GM23338 (cell line): Measurements from ENCODE around the gene TUG1. TPM values are rescaled to one million over a fixed set of nuclear protein-coding genes. Genes with fewer than 3 reads are reported as not detected.

Experiments used
- ATAC-seq: fragments of 200-7000 bp; cut with Tn5 transposase; 3 replicates; pipeline ENCODE4 v1.9.1; 2020
- DNase-seq: peaks from one replicate; pipeline ENCODE4 v3.0.0-alpha.2; 2015; ENCODE audit warnings: low spot score
- H2AFZ ChIP-seq: fragments of 200-600 bp; sonication (generic); 2 replicates; pipeline ENCODE4 v1.8.0; 2016; ENCODE audit warnings: antibody characterized with exemption, mild to moderate bottlenecking, moderate library complexity
- H3F3A ChIP-seq: fragments of 200-600 bp; sonication (generic); replicated peaks from 2 replicates; pipeline ENCODE4 v1.8.0; 2017; ENCODE audit warnings: antibody characterized with exemption, mixed run types, low read depth
- H3K27ac ChIP-seq: fragments of 200-600 bp; sonication (generic); 2 replicates; pipeline ENCODE4 v1.6.1; 2016; ENCODE audit warnings: low read depth
- H3K27me3 ChIP-seq: fragments of 200-600 bp; sonication (generic); 2 replicates; pipeline ENCODE4 v1.8.0; 2016; ENCODE audit warnings: mild to moderate bottlenecking, mixed run types, moderate library complexity; ENCODE audit not compliant: insufficient read depth
- H3K36me3 ChIP-seq: fragments of 200-600 bp; sonication (generic); 2 replicates; pipeline ENCODE4 v1.8.0; 2016; ENCODE audit warnings: mild to moderate bottlenecking; ENCODE audit not compliant: insufficient read depth
- H3K4me1 ChIP-seq: fragments of 200-600 bp; sonication (generic); 2 replicates; pipeline ENCODE4 v1.8.0; 2016; ENCODE audit warnings: mild to moderate bottlenecking, moderate library complexity; ENCODE audit not compliant: insufficient read depth
- H3K4me2 ChIP-seq: fragments of 200-600 bp; sonication (generic); 2 replicates; pipeline ENCODE4 v1.7.1; 2017; ENCODE audit warnings: mixed run types
- H3K4me3 ChIP-seq: fragments of 200-600 bp; sonication (generic); 2 replicates; pipeline ENCODE4 v1.6.1; 2016; ENCODE audit warnings: mixed run types
- H3K79me2 ChIP-seq: fragments of 200-600 bp; sonication (generic); replicated peaks from 2 replicates; pipeline ENCODE4 v1.8.0; 2017; ENCODE audit warnings: mild to moderate bottlenecking; ENCODE audit not compliant: insufficient read depth
- H3K9me2 ChIP-seq: fragments of 200-600 bp; sonication (generic); 2 replicates; pipeline ENCODE4 v1.8.0; 2017; ENCODE audit not compliant: insufficient read depth
- H4K20me1 ChIP-seq: fragments of 200-600 bp; sonication (generic); replicated peaks from 2 replicates; pipeline ENCODE4 v1.8.0; 2017; ENCODE audit warnings: mild to moderate bottlenecking; ENCODE audit not compliant: insufficient read depth
- H3K27ac Mint-ChIP-seq: 2 replicates; pipeline ENCODE4 v1.8.0; 2020; ENCODE audit warnings: inconsistent platforms, mild to moderate bottlenecking, moderate library complexity, mixed read lengths
- H3K27me3 Mint-ChIP-seq: 3 replicates; pipeline ENCODE4 v1.8.0; 2022; ENCODE audit warnings: low read depth, mild to moderate bottlenecking, moderate library complexity, mixed read lengths, inconsistent platforms; ENCODE audit not compliant: insufficient read depth, poor library complexity
- H3K36me3 Mint-ChIP-seq: 3 replicates; pipeline ENCODE4 v1.8.0; 2021; ENCODE audit warnings: low read depth, mild to moderate bottlenecking, inconsistent platforms, moderate library complexity, mixed read lengths
- H3K4me1 Mint-ChIP-seq: 3 replicates; pipeline ENCODE4 v1.8.0; 2020; ENCODE audit warnings: mild to moderate bottlenecking, inconsistent platforms, mixed read lengths
- H3K4me3 Mint-ChIP-seq: 3 replicates; pipeline ENCODE4 v1.8.0; 2021; ENCODE audit warnings: moderate library complexity, mild to moderate bottlenecking, inconsistent platforms, mixed read lengths
- H3K9me3 Mint-ChIP-seq: 3 replicates; pipeline ENCODE4 v1.8.0; 2020; ENCODE audit warnings: moderate library complexity, mild to moderate bottlenecking, inconsistent platforms, mixed read lengths
- CREB1 ChIP-seq: fragments of 250-450 bp; sonication (Bioruptor Pico); IDR thresholded peaks from 2 replicates; pipeline ENCODE4 v1.5.0; 2020; ENCODE audit warnings: low read depth, mild to moderate bottlenecking, moderate library complexity
- EZH2 ChIP-seq: fragments of 200-600 bp; sonication (generic); IDR thresholded peaks from one replicate; pipeline ENCODE4 v1.8.0; 2017; ENCODE audit warnings: antibody characterized with exemption, mild to moderate bottlenecking, low read depth; ENCODE audit not compliant: unreplicated experiment
- JUNB ChIP-seq: IDR thresholded peaks from one replicate; pipeline ENCODE4 v1.6.1; 2016; ENCODE audit warnings: antibody characterized with exemption; ENCODE audit not compliant: unreplicated experiment
- NANOG ChIP-seq: IDR thresholded peaks from 2 replicates; pipeline ENCODE4 v1.6.1; 2016; ENCODE audit warnings: antibody characterized with exemption, borderline replicate concordance
- STAT1 ChIP-seq: IDR thresholded peaks from one replicate; pipeline ENCODE4 v1.6.1; 2016; ENCODE audit warnings: antibody characterized with exemption; ENCODE audit not compliant: unreplicated experiment
- ZNF114 ChIP-seq: fragments of 250-450 bp; sonication (Bioruptor Pico); IDR thresholded peaks from 2 replicates; pipeline ENCODE4 v1.5.0; 2020; ENCODE audit warnings: mild to moderate bottlenecking, moderate library complexity
- ZNF331 ChIP-seq: fragments of 250-450 bp; sonication (Bioruptor Pico); IDR thresholded peaks from 2 replicates; pipeline ENCODE4 v1.5.0; 2020; ENCODE audit warnings: low read depth, mild to moderate bottlenecking, moderate library complexity
- polyA plus RNA-seq: library from polyadenylated mRNA; unstranded; fragments of >200 nt; fragmentation: Nextera tagmentation; extraction: Ambion mirVana; gene quantifications from 2 replicates; pipeline ENCODE4 v1.2.1, GENCODE V29; 2016
- total RNA-seq: library from RNA; depleted of rRNA; stranded (reverse); fragments of >200 nt; shearing (Covaris generic); gene quantifications from 2 replicates; pipeline ENCODE4 v1.2.3, GENCODE V29; 2014
- TF ChIP-seq, protein P1 (sequence below), 2 experiments: fragments of 200-600 bp in 1 of 2; sonication (generic) in 1 of 2; conservative IDR thresholded peaks; 2 replicates each; pipeline versions ENCODE4 v1.5.1 to v1.6.1; 2016 to 2017; ENCODE audit warnings: antibody characterized with exemption in 2 of 2, low read depth in 2 of 2, mild to moderate bottlenecking in 2 of 2, moderate library complexity in 1 of 2
- TF ChIP-seq, protein P2 (sequence below): fragments of 250-450 bp; sonication (Bioruptor Pico); IDR thresholded peaks from 2 replicates; pipeline ENCODE4 v1.5.0; 2020; ENCODE audit warnings: mild to moderate bottlenecking, moderate library complexity

TUG1 gene
- total and polyA plus RNA-seq, 2 experiments from 2014 or later, result 58.3 to 125 TPM

DNA sequence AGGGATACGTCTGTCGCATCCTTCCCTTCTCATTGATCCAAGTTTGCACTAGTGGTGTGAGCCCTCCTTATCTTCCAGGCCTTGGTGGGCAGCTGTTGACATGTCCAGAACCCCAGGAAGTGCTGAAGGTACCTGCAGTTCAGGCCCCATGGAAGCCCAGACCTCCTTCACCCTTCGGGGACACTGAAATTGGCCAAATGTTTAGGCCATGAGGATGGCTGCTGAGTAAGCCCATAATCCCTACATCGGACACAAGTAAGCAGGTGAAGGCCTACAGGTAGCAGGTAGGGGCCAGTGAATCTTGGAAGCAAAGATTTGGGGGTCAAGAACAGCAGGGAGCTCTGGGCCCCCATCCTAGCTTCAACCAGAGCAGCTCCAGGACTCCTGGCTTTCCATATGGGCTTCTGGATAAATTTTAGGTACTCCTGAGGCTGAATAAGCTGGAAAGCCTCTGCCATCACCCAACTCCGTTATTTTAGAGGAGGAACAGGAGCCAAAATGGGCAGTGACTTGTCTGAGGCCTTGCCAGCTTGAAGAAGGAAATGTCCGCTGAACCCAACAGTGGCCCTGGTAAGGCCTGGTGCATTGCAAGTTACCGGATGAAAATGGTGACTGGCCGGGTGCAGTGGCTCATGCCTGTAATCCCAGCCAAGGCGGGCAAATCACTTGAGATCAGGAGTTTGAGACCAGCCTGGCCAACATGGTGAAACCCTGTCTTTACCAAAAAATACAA, 45.7 kb upstream of the TUG1 start (continued):
- TF ChIP-seq, protein P1, sequence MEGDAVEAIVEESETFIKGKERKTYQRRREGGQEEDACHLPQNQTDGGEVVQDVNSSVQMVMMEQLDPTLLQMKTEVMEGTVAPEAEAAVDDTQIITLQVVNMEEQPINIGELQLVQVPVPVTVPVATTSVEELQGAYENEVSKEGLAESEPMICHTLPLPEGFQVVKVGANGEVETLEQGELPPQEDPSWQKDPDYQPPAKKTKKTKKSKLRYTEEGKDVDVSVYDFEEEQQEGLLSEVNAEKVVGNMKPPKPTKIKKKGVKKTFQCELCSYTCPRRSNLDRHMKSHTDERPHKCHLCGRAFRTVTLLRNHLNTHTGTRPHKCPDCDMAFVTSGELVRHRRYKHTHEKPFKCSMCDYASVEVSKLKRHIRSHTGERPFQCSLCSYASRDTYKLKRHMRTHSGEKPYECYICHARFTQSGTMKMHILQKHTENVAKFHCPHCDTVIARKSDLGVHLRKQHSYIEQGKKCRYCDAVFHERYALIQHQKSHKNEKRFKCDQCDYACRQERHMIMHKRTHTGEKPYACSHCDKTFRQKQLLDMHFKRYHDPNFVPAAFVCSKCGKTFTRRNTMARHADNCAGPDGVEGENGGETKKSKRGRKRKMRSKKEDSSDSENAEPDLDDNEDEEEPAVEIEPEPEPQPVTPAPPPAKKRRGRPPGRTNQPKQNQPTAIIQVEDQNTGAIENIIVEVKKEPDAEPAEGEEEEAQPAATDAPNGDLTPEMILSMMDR (conservative IDR thresholded peaks at IDR 0.05; ENCODE audit: low read depth in 2 of 2), result no peak
- TF ChIP-seq, protein P2, sequence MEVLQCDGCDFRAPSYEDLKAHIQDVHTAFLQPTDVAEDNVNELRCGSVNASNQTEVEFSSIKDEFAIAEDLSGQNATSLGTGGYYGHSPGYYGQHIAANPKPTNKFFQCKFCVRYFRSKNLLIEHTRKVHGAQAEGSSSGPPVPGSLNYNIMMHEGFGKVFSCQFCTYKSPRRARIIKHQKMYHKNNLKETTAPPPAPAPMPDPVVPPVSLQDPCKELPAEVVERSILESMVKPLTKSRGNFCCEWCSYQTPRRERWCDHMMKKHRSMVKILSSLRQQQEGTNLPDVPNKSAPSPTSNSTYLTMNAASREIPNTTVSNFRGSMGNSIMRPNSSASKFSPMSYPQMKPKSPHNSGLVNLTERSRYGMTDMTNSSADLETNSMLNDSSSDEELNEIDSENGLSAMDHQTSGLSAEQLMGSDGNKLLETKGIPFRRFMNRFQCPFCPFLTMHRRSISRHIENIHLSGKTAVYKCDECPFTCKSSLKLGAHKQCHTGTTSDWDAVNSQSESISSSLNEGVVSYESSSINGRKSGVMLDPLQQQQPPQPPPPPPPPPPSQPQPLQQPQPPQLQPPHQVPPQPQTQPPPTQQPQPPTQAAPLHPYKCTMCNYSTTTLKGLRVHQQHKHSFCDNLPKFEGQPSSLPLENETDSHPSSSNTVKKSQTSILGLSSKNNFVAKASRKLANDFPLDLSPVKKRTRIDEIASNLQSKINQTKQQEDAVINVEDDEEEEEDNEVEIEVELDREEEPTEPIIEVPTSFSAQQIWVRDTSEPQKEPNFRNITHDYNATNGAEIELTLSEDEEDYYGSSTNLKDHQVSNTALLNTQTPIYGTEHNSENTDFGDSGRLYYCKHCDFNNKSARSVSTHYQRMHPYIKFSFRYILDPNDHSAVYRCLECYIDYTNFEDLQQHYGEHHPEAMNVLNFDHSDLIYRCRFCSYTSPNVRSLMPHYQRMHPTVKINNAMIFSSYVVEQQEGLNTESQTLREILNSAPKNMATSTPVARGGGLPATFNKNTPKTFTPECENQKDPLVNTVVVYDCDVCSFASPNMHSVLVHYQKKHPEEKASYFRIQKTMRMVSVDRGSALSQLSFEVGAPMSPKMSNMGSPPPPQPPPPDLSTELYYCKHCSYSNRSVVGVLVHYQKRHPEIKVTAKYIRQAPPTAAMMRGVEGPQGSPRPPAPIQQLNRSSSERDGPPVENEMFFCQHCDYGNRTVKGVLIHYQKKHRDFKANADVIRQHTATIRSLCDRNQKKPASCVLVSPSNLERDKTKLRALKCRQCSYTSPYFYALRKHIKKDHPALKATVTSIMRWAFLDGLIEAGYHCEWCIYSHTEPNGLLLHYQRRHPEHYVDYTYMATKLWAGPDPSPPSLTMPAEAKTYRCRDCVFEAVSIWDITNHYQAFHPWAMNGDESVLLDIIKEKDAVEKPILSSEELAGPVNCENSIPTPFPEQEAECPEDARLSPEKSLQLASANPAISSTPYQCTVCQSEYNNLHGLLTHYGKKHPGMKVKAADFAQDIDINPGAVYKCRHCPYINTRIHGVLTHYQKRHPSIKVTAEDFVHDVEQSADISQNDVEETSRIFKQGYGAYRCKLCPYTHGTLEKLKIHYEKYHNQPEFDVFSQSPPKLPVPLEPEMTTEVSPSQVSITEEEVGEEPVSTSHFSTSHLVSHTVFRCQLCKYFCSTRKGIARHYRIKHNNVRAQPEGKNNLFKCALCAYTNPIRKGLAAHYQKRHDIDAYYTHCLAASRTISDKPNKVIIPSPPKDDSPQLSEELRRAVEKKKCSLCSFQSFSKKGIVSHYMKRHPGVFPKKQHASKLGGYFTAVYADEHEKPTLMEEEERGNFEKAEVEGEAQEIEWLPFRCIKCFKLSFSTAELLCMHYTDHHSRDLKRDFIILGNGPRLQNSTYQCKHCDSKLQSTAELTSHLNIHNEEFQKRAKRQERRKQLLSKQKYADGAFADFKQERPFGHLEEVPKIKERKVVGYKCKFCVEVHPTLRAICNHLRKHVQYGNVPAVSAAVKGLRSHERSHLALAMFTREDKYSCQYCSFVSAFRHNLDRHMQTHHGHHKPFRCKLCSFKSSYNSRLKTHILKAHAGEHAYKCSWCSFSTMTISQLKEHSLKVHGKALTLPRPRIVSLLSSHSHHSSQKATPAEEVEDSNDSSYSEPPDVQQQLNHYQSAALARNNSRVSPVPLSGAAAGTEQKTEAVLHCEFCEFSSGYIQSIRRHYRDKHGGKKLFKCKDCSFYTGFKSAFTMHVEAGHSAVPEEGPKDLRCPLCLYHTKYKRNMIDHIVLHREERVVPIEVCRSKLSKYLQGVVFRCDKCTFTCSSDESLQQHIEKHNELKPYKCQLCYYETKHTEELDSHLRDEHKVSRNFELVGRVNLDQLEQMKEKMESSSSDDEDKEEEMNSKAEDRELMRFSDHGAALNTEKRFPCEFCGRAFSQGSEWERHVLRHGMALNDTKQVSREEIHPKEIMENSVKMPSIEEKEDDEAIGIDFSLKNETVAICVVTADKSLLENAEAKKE (CRISPR knock-in tag), result no peak
- TF ChIP-seq ZNF331 (CRISPR knock-in tag), result no peak
- TF ChIP-seq STAT1, result no peak

DNA sequence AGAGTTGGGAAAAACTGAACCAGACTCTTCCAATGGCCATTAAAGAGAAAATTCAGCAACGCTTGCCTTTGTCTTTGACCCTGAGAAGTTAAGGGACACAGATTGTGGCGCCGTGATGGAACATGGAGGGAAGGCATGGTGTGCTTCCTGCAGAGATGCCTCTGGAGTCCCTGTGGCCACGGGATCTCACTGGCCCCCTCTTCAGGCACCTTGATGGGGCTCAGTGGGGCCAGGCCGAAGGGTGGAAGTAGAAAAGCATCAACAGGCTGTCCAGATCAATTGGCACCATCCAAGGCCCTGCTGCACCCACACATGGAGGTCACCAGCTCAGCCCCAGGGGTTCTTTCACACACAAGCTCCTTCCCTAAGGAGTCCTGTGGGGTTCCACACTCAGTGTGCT, 43.4 kb upstream of the TUG1 start:
- Histone ChIP-seq H3K4me1 (no peaks in the 10 kb centered on the region), H3K79me2 (no peaks in the 10 kb centered on the region), H3K27ac (no peak overlapping the region), H3K4me3 (no peak overlapping the region), H3K4me2 (no peak overlapping the region), H4K20me1 (peaks cover 5% of the 10 kb centered on the region), H3K27me3 (no peaks in the 10 kb centered on the region), H3K9me2 (no peaks in the 10 kb centered on the region), H3F3A (peaks cover 5% of the 10 kb centered on the region; the same call in 1 of the 2 replicates), H2AFZ (no peak overlapping the region), H3K36me3 (peaks cover 38% of the 10 kb centered on the region)
- ATAC-seq (no peak), DNase-seq (no peak)
- H3K4me3 Mint-ChIP-seq, result no peak overlapping the region
- peaks cover 8% of the 10 kb centered on the region; the same call in 2 of the 3 replicates for H3K4me1 Mint-ChIP-seq
- peaks cover 74% of the 10 kb centered on the region for H3K36me3 Mint-ChIP-seq
- H3K27ac Mint-ChIP-seq, result no peak overlapping the region
- peaks cover 12% of the 10 kb centered on the region for H3K27me3 Mint-ChIP-seq
- H3K9me3 Mint-ChIP-seq, result no peaks in the 10 kb centered on the region
- TF ChIP-seq CREB1, result no peak
- no peak for TF ChIP-seq JUNB
- no peak for TF ChIP-seq ZNF114 (CRISPR knock-in tag)
- TF ChIP-seq ZNF331 (CRISPR knock-in tag), result no peak
- no peak for TF ChIP-seq EZH2
- TF ChIP-seq NANOG, result no peak
